Neural cell (in vitro differentiated cells): Measurements from ENCODE around the gene DNASE2. TPM values are rescaled to one million over a fixed set of nuclear protein-coding genes. Genes with fewer than 3 reads are reported as not detected.

Experiments used
- H2AFZ ChIP-seq: fragments of 200-600, 300-800 bp; sonication (generic), shearing (Covaris generic); 2 replicates; pipeline ENCODE4 v1.6.0; 2014; ENCODE audit warnings: low read depth, mild to moderate bottlenecking, antibody characterized with exemption, low read length, moderate library complexity
- H3F3A ChIP-seq: fragments of 200-600 bp; shearing (Covaris generic); 2 replicates; pipeline ENCODE4 v1.6.1; 2016; ENCODE audit warnings: mild to moderate bottlenecking, moderate library complexity, mixed read lengths, antibody characterized with exemption, low read length; ENCODE audit not compliant: insufficient read depth, poor library complexity, severe bottlenecking
- H3K27ac ChIP-seq: fragments of 200-600, 300-800 bp; sonication (generic), shearing (Covaris generic); 2 replicates; pipeline ENCODE4 v1.5.1; 2014; ENCODE audit warnings: mild to moderate bottlenecking, low read length, moderate library complexity
- H3K27me3 ChIP-seq: fragments of 300-800, 200-600 bp; sonication (generic), shearing (Covaris generic); 2 replicates; pipeline ENCODE4 v1.6.0; 2014; ENCODE audit warnings: mild to moderate bottlenecking, low read depth, low read length, moderate library complexity; ENCODE audit not compliant: insufficient read depth
- H3K36me3 ChIP-seq: fragments of 300-800, 200-600 bp; sonication (generic), shearing (Covaris generic); 2 replicates; pipeline ENCODE4 v1.5.1; 2014; ENCODE audit warnings: mild to moderate bottlenecking, antibody characterized with exemption, low read length, moderate library complexity; ENCODE audit not compliant: insufficient read depth
- H3K4me2 ChIP-seq: fragments of 300-800, 200-600 bp; sonication (generic), shearing (Covaris generic); 2 replicates; pipeline ENCODE4 v1.6.0; 2014; ENCODE audit warnings: mild to moderate bottlenecking, low read length
- H3K4me3 ChIP-seq: fragments of 300-800, 200-600 bp; sonication (generic), shearing (Covaris generic); 2 replicates; pipeline ENCODE4 v1.5.1; 2014; ENCODE audit warnings: mild to moderate bottlenecking, low read length, moderate library complexity
- H3K79me2 ChIP-seq: fragments of 200-600 bp; shearing (Covaris generic); replicated peaks from 2 replicates; pipeline ENCODE4 v1.6.0; 2014; ENCODE audit warnings: mild to moderate bottlenecking, low read length, moderate library complexity; ENCODE audit not compliant: insufficient read depth
- H3K9ac ChIP-seq: fragments of 300-800, 200-600 bp; sonication (generic), shearing (Covaris generic); 2 replicates; pipeline ENCODE4 v1.6.1; 2016; ENCODE audit warnings: mild to moderate bottlenecking, low read length, mixed read lengths
- H3K9me2 ChIP-seq: fragments of 200-600 bp; shearing (Covaris generic); 2 replicates; pipeline ENCODE4 v1.6.1; 2016; ENCODE audit warnings: mild to moderate bottlenecking, low read length, mixed read lengths; ENCODE audit not compliant: insufficient read depth
- H3K9me3 ChIP-seq: fragments of 200-600, 300-800 bp; sonication (generic), shearing (Covaris generic); 2 replicates; pipeline ENCODE4 v1.6.1; 2016; ENCODE audit warnings: mild to moderate bottlenecking, mixed run types, low read length, moderate library complexity, mixed read lengths
- H4K20me1 ChIP-seq: fragments of 200-600 bp; shearing (Covaris generic); 2 replicates; pipeline ENCODE4 v1.6.1; 2016; ENCODE audit warnings: mild to moderate bottlenecking, mixed run types; ENCODE audit not compliant: insufficient read depth
- EP300 ChIP-seq: fragments of 450-650 bp; conservative IDR thresholded peaks from 2 replicates; pipeline ENCODE4 v1.6.1; 2014; ENCODE audit warnings: antibody characterized with exemption, mild to moderate bottlenecking, moderate library complexity; ENCODE audit not compliant: poor library complexity, severe bottlenecking
- EZH2 ChIP-seq: fragments of 200-600, 300-800 bp; shearing (Covaris generic), sonication (generic); IDR thresholded peaks from 2 replicates; pipeline ENCODE4 v1.6.1; 2014; ENCODE audit warnings: antibody characterized with exemption, low read length, borderline replicate concordance, mild to moderate bottlenecking; ENCODE audit not compliant: insufficient read depth, poor library complexity, severe bottlenecking
- MXI1 ChIP-seq: fragments of 450-650 bp; conservative IDR thresholded peaks from 2 replicates; pipeline ENCODE4 v1.6.1; 2014; ENCODE audit warnings: antibody characterized with exemption, mild to moderate bottlenecking; ENCODE audit not compliant: poor library complexity, severe bottlenecking
- POLR2AphosphoS5 ChIP-seq: IDR thresholded peaks from 2 replicates; pipeline ENCODE4 v1.6.1; 2012
- SMC3 ChIP-seq: fragments of 450-650 bp; conservative IDR thresholded peaks from 2 replicates; pipeline ENCODE4 v1.6.1; 2014; ENCODE audit warnings: antibody characterized with exemption, mild to moderate bottlenecking, moderate library complexity; ENCODE audit not compliant: poor library complexity
- polyA plus RNA-seq: library from polyadenylated mRNA; depleted of rRNA; stranded (reverse); fragments of >200 nt; gene quantifications from 2 replicates; pipeline ENCODE4 v1.2.3, GENCODE V29; 2014
- TF ChIP-seq, protein P1 (sequence below): IDR thresholded peaks from 2 replicates; pipeline ENCODE4 v1.6.1; 2012; ENCODE audit warnings: borderline replicate concordance
- TF ChIP-seq, protein P2 (sequence below): fragments of 450-650 bp; IDR thresholded peaks from 2 replicates; pipeline ENCODE4 v1.5.1; 2014; ENCODE audit warnings: antibody characterized with exemption, mild to moderate bottlenecking, moderate library complexity; ENCODE audit not compliant: poor library complexity, severe bottlenecking

DNASE2 gene
- polyA plus RNA-seq, 1 donor from 2014 or later, result 0.59 TPM

DNA sequence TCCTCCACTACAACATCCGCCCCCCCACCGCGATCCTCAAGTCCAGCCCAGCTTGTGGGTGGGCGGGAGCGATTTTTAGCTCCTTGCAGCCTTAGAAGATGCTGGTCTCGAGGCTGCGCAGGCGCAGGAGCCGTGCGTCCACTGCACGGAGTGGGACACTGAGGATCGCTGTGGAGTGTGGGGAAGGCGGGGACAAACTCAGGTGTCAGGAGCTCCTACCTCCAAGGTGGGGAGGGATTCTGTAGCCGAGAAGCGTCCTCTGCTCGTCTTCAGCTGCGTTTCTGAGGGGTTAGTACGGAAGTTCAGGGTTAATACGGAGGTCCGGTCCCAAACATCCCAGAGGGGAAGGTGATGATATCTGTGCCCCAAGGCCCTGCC, 46.7 kb downstream of the DNASE2 start, which contains the start of gene RTBDN:
Gene RTBDN, minus strand, starts transcription at position 14 of the 378 bp plus-strand sequence. CDS start 4,600 bp downstream, outside the sequence.
- Histone ChIP-seq H4K20me1 (no peaks in the 10 kb centered on the region), H3K9me2 (no peaks in the 10 kb centered on the region), H3K79me2 (peaks cover 5% of the 10 kb centered on the region), H3K27me3 (peaks cover 53% of the 10 kb centered on the region), H3K9me3 (no peaks in the 10 kb centered on the region), H3F3A (no peaks in the 10 kb centered on the region), H3K27ac (no peak within 1 kb of the TSS), H2AFZ (no peak within 1 kb of the TSS), H3K36me3 (no peaks in the 10 kb centered on the region), H3K4me2 (peak within 1 kb of the TSS; percentile 65), H3K9ac (peak within 1 kb of the TSS; percentile 72), H3K4me3 (peak within 1 kb of the TSS; percentile 79)
- no peak for TF ChIP-seq SMC3
- TF ChIP-seq, protein P1, sequence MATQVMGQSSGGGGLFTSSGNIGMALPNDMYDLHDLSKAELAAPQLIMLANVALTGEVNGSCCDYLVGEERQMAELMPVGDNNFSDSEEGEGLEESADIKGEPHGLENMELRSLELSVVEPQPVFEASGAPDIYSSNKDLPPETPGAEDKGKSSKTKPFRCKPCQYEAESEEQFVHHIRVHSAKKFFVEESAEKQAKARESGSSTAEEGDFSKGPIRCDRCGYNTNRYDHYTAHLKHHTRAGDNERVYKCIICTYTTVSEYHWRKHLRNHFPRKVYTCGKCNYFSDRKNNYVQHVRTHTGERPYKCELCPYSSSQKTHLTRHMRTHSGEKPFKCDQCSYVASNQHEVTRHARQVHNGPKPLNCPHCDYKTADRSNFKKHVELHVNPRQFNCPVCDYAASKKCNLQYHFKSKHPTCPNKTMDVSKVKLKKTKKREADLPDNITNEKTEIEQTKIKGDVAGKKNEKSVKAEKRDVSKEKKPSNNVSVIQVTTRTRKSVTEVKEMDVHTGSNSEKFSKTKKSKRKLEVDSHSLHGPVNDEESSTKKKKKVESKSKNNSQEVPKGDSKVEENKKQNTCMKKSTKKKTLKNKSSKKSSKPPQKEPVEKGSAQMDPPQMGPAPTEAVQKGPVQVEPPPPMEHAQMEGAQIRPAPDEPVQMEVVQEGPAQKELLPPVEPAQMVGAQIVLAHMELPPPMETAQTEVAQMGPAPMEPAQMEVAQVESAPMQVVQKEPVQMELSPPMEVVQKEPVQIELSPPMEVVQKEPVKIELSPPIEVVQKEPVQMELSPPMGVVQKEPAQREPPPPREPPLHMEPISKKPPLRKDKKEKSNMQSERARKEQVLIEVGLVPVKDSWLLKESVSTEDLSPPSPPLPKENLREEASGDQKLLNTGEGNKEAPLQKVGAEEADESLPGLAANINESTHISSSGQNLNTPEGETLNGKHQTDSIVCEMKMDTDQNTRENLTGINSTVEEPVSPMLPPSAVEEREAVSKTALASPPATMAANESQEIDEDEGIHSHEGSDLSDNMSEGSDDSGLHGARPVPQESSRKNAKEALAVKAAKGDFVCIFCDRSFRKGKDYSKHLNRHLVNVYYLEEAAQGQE, result no peak

DNA sequence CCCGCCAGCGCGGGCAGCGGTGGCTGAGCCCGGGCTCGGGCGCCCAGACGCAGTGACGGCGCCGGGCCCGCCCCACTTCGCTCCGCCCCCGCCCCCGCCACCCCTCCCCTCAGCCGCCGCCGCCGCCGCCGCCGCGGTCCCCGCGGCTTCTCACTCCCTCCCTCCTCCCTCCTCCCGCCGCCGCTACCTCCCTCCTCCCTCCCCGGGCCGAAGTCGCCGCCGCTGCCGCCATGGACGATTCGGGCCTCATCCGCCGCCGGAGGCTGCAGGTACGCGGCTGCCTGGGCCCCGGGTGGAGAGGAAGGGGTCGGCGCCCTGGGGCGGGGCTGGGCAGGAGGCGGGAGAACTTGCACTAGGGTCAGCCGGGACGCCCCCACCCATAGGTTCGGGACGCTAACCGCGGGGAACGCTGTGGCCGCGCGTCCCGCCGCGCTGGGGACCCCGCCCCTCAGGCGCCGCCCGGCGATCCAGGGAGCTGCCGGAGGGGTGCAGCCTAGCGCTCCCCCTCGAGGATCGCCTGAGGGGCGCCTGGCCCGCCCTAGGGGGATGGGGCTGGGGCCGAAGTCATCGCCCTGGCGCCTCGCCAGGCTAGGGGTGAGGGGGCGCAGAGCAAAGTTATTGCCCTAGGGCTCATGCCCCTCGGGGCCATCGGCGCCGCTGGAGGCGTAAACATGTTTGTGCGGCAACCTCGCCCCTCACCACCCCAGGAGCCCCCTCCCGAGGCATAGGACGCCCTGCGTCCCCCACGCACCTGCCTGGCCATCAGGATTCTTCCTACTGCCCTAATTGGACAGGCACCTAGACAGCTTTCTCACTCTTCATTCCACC, 47.3 kb downstream of the DNASE2 start:
- Histone ChIP-seq H2AFZ (no peak overlapping the region), H3K27me3 (peaks cover 53% of the 10 kb centered on the region)

More for the DNA sequence above, 47.3 kb downstream of the DNASE2 start:
- Histone ChIP-seq H3K9me3 (no peaks in the 10 kb centered on the region), H3K36me3 (no peaks in the 10 kb centered on the region), H3F3A (no peaks in the 10 kb centered on the region), H3K4me3 (peak overlapping the region; percentile 79), H4K20me1 (no peaks in the 10 kb centered on the region), H3K9ac (peak overlapping the region; percentile 72), H3K9me2 (no peaks in the 10 kb centered on the region), H3K27ac (no peak overlapping the region), H3K4me2 (no peak overlapping the region), H3K79me2 (peaks cover 5% of the 10 kb centered on the region)
- TF ChIP-seq, protein P1, result no peak
- TF ChIP-seq EP300 (no peak), SMC3 (no peak), MXI1 (no peak), EZH2 (no peak), POLR2AphosphoS5 (peak; percentile 35)
- TF ChIP-seq, protein P2, sequence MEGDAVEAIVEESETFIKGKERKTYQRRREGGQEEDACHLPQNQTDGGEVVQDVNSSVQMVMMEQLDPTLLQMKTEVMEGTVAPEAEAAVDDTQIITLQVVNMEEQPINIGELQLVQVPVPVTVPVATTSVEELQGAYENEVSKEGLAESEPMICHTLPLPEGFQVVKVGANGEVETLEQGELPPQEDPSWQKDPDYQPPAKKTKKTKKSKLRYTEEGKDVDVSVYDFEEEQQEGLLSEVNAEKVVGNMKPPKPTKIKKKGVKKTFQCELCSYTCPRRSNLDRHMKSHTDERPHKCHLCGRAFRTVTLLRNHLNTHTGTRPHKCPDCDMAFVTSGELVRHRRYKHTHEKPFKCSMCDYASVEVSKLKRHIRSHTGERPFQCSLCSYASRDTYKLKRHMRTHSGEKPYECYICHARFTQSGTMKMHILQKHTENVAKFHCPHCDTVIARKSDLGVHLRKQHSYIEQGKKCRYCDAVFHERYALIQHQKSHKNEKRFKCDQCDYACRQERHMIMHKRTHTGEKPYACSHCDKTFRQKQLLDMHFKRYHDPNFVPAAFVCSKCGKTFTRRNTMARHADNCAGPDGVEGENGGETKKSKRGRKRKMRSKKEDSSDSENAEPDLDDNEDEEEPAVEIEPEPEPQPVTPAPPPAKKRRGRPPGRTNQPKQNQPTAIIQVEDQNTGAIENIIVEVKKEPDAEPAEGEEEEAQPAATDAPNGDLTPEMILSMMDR, result peak; percentile 35
